ENCODE results near the gene PAQR4. TPM values are rescaled to one million over a fixed set of nuclear protein-coding genes. Genes with fewer than 3 reads are reported as not detected.
"Not testable (repeated sequence)": the region's sequence is repeated elsewhere in the genome, so short reads cannot be mapped to it uniquely, and the experiment has no call there.

Gene PAQR4
- total RNA-seq, 1 donor from 2014 or later, result 18.3 TPM

GRCh38 chr16:2942045-2942444 is 27.1 kb upstream of the PAQR4 start:
- FAIRE-seq, result no peak

DNA sequence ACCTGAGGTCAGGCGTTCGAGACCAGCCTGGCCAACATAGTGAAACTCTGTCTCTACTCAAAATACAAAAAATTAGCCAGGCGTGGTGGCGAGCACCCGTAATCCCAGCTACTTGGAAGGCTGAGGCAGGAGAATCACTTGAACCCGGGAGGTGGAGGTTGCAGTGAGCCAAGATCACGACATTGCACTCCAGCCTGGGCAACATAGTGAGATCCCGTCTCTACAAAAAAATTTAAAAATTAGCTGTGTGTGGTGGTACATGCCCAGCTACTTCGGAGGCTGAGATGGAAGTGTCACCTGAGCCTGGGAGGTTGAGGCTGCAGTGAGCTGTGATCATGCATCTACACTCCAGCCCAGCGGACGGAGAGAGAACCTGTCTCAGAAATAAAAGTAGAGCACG is 25.4 kb upstream of the PAQR4 start:
- DNase-seq (ENCODE audit: low spot score in 2 of 2); FAIRE-seq: not testable (repeated sequence)

More at GRCh38 chr16:2942045-2942444, 27.1 kb upstream of the PAQR4 start:
- no peak for DNase-seq (ENCODE audit: low spot score in 2 of 2)

DNA sequence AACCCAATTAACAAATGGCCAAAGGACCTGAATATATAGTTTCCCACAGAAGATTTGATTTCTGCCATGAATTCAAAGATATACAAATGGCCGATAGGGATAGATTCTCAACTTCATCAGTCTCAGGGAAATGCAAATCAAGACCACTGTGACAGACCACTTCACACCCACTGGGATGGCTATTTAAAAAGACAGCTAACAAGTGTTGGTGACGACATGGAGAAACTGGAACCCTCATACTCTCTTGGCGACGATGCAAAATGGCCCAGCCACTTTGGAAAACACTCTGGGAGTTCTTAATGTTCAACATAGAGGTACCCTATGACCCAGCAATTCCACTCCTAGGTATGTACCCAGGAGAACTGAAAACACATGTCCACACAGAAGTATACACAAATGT is 22.5 kb upstream of the PAQR4 start:
- DNase-seq (ENCODE audit: low spot score in 2 of 2) (no peak), FAIRE-seq (no peak)

DNA sequence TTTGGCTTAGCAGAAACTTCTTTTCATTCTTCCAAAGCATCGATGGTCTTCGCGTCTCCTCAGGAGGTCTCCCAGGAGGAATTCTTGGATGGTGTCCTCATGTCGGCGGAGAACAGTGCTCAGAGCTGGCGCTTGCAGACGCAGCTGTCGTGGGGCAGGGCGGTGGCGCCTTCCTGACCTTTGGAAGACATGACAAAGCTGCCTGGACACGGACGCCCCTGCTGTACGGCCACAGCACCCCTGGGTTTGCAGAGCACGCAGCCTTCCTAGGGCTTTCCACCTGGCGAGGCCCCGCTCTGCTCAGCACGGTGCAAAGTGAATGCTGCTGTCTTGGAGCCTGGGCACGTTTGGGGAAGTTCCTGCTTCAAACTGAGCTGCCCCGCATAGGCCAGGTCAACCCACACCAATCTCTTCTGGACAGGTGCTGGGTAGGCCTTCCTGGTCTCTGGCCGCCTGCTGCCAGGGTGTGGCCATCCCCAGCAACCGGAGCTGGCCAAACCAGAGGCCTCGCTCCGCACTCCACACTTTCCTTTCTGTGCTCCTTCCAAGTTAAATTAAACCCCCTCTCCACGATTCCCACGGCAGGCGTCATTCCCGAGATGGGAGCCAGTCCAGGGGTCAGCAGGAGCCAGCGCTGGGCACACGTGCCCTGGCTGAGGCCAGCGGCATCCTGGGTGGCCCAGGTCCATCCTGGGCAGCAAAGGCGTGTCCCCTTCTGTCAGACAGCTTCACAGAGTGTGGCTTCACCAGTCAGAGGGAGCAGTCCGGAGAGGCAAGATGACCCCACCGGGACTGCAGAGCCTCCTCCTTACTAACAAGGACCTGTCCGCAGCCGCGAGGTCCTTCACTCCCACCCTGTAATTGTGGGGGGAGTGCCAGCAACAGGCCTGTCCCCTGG is 20.1 kb upstream of the PAQR4 start:
- FAIRE-seq (no peak), DNase-seq (ENCODE audit: low spot score in 2 of 2) (no peak)

DNA sequence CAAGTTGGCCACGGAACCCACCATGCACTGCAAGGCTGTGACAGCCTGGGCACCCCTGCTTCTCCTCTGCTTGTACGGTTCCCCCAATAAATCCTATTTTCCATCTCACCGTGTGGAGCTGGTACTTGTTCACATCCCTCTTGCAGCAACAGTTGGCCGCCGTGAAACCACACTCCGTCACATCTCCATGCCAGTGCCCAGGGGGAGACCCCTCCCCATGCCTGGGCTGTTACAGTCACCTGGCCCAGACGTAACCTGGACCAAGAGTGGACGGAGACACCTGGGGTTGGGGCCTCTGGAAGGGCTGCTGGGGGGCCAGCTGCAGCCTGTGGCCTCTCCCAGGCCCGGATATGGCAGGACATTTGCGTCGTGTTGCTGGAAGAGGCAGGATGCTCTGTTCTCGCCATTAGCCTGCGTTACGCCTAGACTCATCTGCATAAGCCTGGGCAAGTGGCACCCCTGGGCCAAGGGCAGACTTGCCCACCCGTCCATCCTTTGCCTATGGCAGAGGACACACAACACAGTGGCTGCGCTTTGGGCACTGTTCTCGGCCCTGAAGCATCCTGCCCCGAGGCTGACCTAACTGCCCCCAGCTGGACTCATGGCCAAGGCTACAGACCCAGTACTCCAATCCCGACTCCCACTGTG is 19.3 kb upstream of the PAQR4 start:
- FAIRE-seq (no peak), DNase-seq (ENCODE audit: low spot score in 2 of 2) (no peak)

DNA sequence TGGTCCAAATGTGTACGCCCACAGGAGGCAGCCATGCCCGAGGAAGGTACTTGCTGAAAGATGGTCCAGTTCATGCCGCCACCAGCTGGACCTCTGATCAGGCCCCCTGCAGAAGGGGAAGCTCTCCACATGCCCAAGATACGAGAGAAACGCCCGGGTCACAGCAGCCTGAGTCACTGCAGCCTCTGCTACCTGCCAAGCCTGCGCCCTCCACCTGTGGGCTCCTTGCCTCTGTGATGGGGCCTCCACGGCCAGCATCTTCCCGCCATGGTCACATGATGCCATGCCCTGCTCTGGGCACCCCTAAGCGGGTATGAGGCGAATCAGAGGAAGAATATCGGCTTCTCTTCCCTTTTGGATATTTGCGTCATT is 18.8 kb upstream of the PAQR4 start:
- DNase-seq (ENCODE audit: low spot score in 2 of 2) (no peak), FAIRE-seq (no peak)

DNA sequence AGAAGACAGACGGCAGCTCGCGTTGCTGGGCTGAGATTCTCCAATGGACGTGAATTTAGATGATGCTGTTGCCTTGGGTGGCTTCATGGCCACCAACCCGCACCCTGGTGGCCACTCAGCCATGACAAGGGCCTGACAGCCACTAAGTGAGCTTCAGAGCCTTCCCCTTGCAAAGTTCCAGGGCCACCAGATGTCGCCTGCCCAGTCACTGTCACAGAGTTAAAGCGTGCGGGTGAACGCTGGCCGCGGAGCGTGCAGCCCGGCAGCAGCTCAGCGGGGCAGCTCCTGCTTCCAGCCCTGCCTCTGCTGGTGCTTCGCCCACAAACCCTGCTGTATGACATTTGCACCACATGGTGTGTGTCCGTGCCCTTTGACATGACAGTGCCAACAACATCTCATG is 18.4 kb upstream of the PAQR4 start:
- FAIRE-seq, result no peak
- no peak for DNase-seq (ENCODE audit: low spot score in 2 of 2)

DNA sequence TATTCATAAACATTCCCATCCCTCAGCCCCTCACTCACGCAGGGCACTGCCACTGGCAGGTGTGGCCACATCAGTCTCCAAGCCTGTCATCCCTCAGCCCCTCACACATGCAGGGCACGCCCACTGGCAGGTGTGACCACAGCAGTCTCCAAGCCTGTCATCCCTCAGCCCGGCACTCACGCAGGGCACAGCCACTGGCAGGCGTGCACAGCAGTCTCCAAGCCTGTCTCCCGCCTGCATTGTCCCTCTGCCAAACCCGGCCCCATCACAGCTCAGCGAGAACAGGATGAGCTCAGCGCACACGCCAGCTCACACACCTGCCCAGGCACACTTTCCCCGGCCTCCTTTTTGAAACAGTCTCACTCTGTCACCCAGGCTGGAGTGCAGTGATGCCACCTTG is 16.5 kb upstream of the PAQR4 start:
- DNase-seq (ENCODE audit: low spot score in 2 of 2) (no peak), FAIRE-seq (no peak)

DNA sequence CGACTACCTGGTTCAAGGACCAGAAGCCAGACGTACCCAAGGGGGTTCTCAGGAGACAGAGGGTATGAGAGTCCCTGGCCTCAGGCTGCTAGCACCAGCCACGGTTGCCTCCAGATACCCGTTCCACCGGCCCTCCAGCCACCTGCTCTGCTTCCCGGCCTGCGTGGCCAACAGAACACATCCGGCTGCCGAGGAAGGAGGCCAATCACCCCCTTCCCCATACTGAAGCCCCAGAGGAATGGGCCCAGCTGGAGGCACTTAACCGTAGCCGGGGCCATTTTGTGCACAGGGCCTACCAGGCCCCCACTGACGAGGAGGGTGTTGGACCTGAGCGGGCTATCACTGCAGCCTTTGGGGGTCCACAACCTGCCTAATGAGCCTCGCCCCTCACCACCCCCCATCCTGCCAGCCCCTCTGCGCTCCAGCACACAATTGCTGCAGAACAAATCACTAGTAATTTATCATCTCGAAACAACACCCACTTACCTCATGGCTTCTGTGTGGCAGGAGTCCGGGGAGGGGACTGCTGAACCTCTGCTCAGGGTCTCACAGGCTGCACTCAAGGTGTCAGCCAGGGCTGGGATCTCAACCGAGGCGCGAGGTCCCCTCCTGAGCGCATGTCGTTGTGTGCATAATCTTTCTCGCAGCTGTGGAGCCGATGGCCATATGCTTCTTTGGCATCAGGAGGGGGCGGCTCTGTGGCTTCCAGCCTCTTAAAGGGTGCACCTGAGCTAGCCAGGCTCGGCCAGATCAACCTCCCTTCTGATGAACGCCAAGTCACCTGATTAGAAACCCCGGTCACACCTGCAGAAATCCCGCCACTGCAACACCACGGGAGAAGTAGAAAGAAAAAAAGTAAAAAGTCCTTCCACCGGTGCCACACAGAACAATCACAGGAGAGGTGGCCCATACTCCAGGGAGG is 15.2 kb upstream of the PAQR4 start:
- DNase-seq (ENCODE audit: low spot score in 2 of 2) (no peak), FAIRE-seq (no peak)

DNA sequence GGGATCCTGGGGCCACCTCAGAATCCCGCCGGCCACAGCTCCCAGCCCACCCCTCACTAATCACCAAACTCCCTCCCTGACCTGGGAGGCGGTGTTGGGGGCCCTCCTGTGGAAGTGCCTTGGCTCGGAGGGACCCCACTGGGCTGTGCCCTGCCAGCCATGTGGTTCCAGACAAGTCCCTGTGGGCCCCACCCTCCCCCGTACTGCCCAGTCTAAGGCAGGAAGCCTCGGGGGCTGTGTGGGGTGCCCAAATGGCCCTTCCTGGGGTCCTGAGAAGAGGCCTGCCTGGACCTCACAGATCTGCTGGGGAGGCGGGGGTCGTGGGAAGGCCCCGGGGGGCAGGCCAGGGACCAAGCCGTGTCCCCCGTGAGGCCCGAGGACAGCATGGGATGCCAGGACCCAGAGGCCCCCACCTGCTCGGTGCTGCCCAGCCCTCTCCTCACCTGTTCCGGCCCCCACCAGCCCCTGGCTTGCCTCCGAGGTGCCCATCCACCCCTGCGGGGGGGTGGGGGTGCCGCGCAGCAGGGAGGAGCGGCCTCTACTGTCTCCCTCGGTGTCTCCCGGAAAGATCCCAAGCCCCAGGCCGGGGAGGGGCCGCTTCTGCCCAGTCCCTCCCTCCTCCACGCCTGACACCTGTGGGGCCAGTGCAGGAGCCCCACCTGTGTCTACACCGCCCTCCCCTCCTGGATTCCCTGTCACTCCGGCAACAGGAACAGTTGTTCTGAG is 14.3 kb upstream of the PAQR4 start:
- FAIRE-seq (no peak), DNase-seq (ENCODE audit: low spot score in 2 of 2) (no peak)

DNA sequence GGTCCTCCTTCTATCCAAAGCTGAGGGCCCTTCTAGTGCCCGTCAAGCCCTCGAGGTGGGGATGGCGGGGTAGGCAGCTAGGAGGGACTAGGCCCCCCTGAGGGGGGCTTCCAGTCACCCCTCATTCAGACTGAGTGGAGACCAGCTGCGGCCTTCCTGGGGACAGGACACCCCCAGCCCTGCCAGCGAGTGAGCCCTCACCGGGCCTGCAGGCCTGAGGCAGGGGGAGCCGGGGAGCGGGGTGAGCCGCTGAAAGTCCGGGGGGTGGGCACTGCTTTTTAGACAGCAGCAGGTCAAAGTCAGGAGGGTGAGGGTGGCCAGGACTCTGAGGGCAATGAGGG is 13.7 kb upstream of the PAQR4 start:
- FAIRE-seq, result no peak
- DNase-seq (ENCODE audit: low spot score in 2 of 2), result no peak

GRCh38 chr16:2955779-2956578 is 13.2 kb upstream of the PAQR4 start:
- no peak for DNase-seq (ENCODE audit: low spot score in 2 of 2)
- no peak for FAIRE-seq

- no peak for DNase-seq (ENCODE audit: low spot score in 2 of 2)
- FAIRE-seq, result no peak
These were observed 12.6 kb upstream of the PAQR4 start for GRCh38 chr16:2956579-2956956.

GRCh38 chr16:2959206-2959605 is 9.9 kb upstream of the PAQR4 start:
- FAIRE-seq (no peak), DNase-seq (ENCODE audit: low spot score in 2 of 2) (no peak)

- no peak for DNase-seq (ENCODE audit: low spot score in 2 of 2)
- FAIRE-seq, result no peak
These were observed 8.8 kb upstream of the PAQR4 start for GRCh38 chr16:2960183-2961010.

DNA sequence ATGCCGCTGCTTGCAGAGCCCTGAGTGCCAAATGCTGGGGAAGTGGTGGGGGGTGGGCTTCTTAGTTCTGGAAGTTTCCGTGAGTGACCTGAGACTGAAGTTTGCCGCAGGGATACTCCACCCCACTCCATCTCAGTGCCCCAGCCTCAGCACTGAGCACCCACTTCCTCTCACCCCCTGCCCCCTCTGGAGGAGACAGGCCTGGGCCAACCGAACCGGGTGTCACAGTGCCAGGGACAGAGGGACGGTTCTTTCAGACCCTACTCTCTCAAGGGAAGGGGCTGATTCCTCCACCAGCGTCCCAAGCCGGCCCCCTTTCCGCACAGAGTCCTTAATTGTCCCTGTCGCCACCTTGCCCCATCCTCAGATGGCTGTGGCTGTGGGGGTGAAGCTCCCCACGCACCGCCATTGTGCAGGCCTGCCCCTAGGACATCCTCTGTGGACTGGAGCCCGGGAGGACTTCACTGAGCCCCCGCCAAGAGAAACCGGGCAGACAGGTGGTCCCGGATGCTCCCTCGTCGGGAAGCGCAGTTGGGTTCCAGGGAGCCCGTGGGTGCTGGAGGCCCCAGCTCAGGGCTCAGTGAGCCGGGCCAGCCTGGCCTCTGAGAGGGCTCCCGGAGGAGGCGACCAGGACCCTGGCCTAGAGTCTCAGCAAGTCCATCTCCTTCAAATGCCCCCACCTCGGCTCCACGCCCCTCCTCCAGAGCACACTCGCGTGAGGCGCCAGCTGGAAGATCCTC is 6.6 kb upstream of the PAQR4 start:
- FAIRE-seq (no peak), DNase-seq (ENCODE audit: low spot score in 2 of 2) (no peak)

DNA sequence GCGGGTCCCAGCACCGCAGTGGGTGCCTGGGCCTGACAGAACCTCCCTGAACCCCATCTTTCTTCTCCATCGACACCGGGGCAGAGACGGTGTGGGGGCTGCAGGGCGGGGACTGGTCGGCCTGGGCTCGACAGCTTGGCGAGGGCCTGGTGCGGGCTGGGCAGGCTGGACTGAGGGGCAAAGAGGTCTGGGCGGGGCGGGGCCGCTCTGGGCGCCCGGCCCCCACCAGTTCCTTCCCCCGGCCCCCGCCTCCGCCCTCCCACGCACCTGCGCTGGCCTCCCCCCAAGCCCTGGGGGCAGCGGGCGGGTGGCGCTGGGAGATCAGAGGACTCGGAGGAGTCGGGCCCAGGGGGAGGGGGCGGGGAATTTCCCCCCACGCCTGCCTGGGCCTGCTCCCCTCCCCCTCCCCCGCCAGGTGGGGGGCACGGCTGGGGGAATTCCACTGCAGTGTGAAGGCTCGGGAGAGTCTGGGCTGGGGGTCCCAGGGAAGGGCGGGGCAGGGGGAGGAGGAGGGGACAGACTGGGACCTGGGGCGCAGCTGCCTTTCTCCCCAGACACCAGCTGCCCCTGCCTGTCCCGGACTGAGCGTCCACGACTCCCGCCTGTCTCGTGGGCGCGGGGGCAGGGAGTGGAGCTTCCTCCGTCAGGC is 6.0 kb upstream of the PAQR4 start:
- no peak for DNase-seq (ENCODE audit: low spot score in 2 of 2)
- FAIRE-seq, result no peak

Data from frontal cortex (tissue), 4 donors.